ENCODE data around the gene RNF215.
A peak's percentile ranks its signal among the peaks of the same experiment; 100 is the strongest.
"Not testable (repeated sequence)": the region's sequence is repeated elsewhere in the genome, so short reads cannot be mapped to it uniquely, and the experiment has no call there.

Gene RNF215

GRCh38 chr22:30422481-30423300, 35.5 kb upstream of the RNF215 start:
- peak overlapping the region; percentile 75 to 99 (median 96) for H3K27ac ChIP-seq
- peak overlapping the region; percentile 48 to 68 (median 57) for H3K4me3 ChIP-seq

GRCh38 chr22:30421695-30422480, 34.7 kb upstream of the RNF215 start:
- peak overlapping the region in 20 of 21 experiments; percentile 87 to 99 (median 96) for H3K27ac ChIP-seq
- no peak overlapping the region for H3K4me3 ChIP-seq

- Histone ChIP-seq H3K4me3 (no peak overlapping the region), H3K27ac (peak overlapping the region in 18 of 21 experiments; percentile 6 to 99 (median 51))
These were observed 33.3 kb upstream of the RNF215 start for GRCh38 chr22:30420347-30421125.

GRCh38 chr22:30416837-30417236, 29.6 kb upstream of the RNF215 start:
- Histone ChIP-seq H3K4me3 (no peak overlapping the region), H3K27ac (no peak overlapping the region)

GRCh38 chr22:30416403-30416802, 29.2 kb upstream of the RNF215 start:
- Histone ChIP-seq H3K27ac (peak overlapping the region in 2 of 21 experiments; percentile 1 to 42), H3K4me3 (no peak overlapping the region)

GRCh38 chr22:30414525-30415047, 27.4 kb upstream of the RNF215 start:
- Histone ChIP-seq H3K4me3 (no peak overlapping the region), H3K27ac (peak overlapping the region in 6 of 21 experiments; percentile 1 to 66 (median 34))

GRCh38 chr22:30413745-30414524, 26.7 kb upstream of the RNF215 start:
- H3K4me3 ChIP-seq: no peak overlapping the region
- H3K27ac ChIP-seq: peak overlapping the region in 7 of 21 experiments; percentile 1 to 66 (median 30)

- Histone ChIP-seq H3K27ac (peak overlapping the region in 1 of 21 experiments; percentile 64), H3K4me3 (no peak overlapping the region)
These were observed 25.8 kb upstream of the RNF215 start for GRCh38 chr22:30413001-30413400.

- H3K4me3 ChIP-seq: no peak overlapping the region
- peak overlapping the region in 2 of 21 experiments; percentile 11 to 60 for H3K27ac ChIP-seq
These were observed 24.6 kb upstream of the RNF215 start for GRCh38 chr22:30411780-30412179.

- Histone ChIP-seq H3K4me3 (no peak overlapping the region), H3K27ac (peak overlapping the region in 1 of 21 experiments; percentile 47)
These were observed 21.3 kb upstream of the RNF215 start for GRCh38 chr22:30408388-30409102.

GRCh38 chr22:30406400-30406799, 19.2 kb upstream of the RNF215 start:
- Histone ChIP-seq H3K4me3 (no peak overlapping the region), H3K27ac (peak overlapping the region in 1 of 21 experiments; percentile 2)

GRCh38 chr22:30405731-30406130, 18.5 kb upstream of the RNF215 start:
- H3K27ac ChIP-seq: peak overlapping the region in 1 of 21 experiments; percentile 2
- no peak overlapping the region for H3K4me3 ChIP-seq

- H3K27ac ChIP-seq: no peak overlapping the region
- H3K4me3 ChIP-seq: no peak overlapping the region
These were observed 17.1 kb upstream of the RNF215 start for GRCh38 chr22:30404307-30404706.

GRCh38 chr22:30402766-30403104, 15.5 kb upstream of the RNF215 start:
- H3K27ac ChIP-seq: not testable (repeated sequence)

GRCh38 chr22:30402028-30402765, 15.0 kb upstream of the RNF215 start:
- H3K27ac ChIP-seq: no peak overlapping the region
- H3K4me3 ChIP-seq: no peak overlapping the region

More at GRCh38 chr22:30402766-30403104, 15.5 kb upstream of the RNF215 start:
- not testable (repeated sequence) for H3K4me3 ChIP-seq

GRCh38 chr22:30401024-30401423, 13.8 kb upstream of the RNF215 start:
- H3K4me3 ChIP-seq, H3K27ac ChIP-seq: not testable (repeated sequence)

GRCh38 chr22:30400159-30400558, 12.9 kb upstream of the RNF215 start:
- Histone ChIP-seq H3K27ac (peak overlapping the region in 7 of 21 experiments; percentile 0 to 89 (median 40)), H3K4me3 (no peak overlapping the region)

GRCh38 chr22:30399718-30400117, 12.5 kb upstream of the RNF215 start:
- Histone ChIP-seq H3K27ac (peak overlapping the region in 8 of 21 experiments; percentile 0 to 89 (median 50)), H3K4me3 (no peak overlapping the region)

Data from skin epidermis (tissue), 12 donors.